Esophagus muscularis mucosa (tissue), 4 donors: Measurements from ENCODE around the gene UBE2J2. TPM values are rescaled to one million over a fixed set of nuclear protein-coding genes. Genes with fewer than 3 reads are reported as not detected.

Source experiments
- DNase-seq: peaks from one replicate; pipeline ENCODE4 v3.0.0-alpha.2; 2017; ENCODE audit errors: extremely low spot score
- H3K27ac ChIP-seq, 4 donors: fragments of 200-600 bp; sonication (generic); replicated peaks in 1 of 4; 1 replicate in 3 of 4; 2 replicates in 1 of 4; pipeline ENCODE4 v1.5.1; 2016 to 2019; ENCODE audit warnings: mild to moderate bottlenecking in 1 of 4
- H3K27me3 ChIP-seq, 4 donors: fragments of 200-600 bp; sonication (generic); one replicate each; pipeline versions ENCODE4 v1.5.1 to v1.6.0; 2016 to 2019
- H3K36me3 ChIP-seq, 4 donors: fragments of 200-600 bp; sonication (generic); one replicate each; pipeline ENCODE4 v1.5.1; 2016 to 2019
- H3K4me1 ChIP-seq, 4 donors: fragments of 200-600 bp; sonication (generic); one replicate each; pipeline ENCODE4 v1.5.1; 2016 to 2019
- H3K4me3 ChIP-seq, 4 donors: fragments of 200-600 bp; sonication (generic); 1 replicate in 2 of 4; 2 replicates in 2 of 4; pipeline ENCODE4 v1.5.1; 2016 to 2019; ENCODE audit warnings: mild to moderate bottlenecking in 4 of 4, moderate library complexity in 1 of 4
- H3K9me3 ChIP-seq, 4 donors: fragments of 200-600 bp; sonication (generic); 1 replicate in 3 of 4; 2 replicates in 1 of 4; pipeline ENCODE4 v1.5.1; 2016 to 2019
- CTCF ChIP-seq, 3 experiments: fragments of 200-600 bp in 2 of 3; fragments of 450-650 bp in 1 of 3; sonication (generic) in 2 of 3; IDR thresholded peaks; one replicate each; pipeline ENCODE4 v1.5.1; 2017 to 2019; ENCODE audit warnings: antibody characterized with exemption in 3 of 3, mild to moderate bottlenecking in 2 of 3, moderate library complexity in 1 of 3
- EP300 ChIP-seq: sonication (generic); formaldehyde crosslinking; IDR thresholded peaks from one replicate; pipeline ENCODE4 v1.6.1; 2017; ENCODE audit warnings: antibody characterized with exemption
- POLR2A ChIP-seq: fragments of 450-650 bp; IDR thresholded peaks from one replicate; pipeline ENCODE4 v1.6.1; 2017; ENCODE audit warnings: antibody characterized with exemption, moderate library complexity, mild to moderate bottlenecking, low read depth
- POLR2AphosphoS5 ChIP-seq, 2 donors: sonication (generic); formaldehyde crosslinking; IDR thresholded peaks; one replicate each; pipeline ENCODE4 v1.6.1; 2017; ENCODE audit warnings: antibody characterized with exemption in 2 of 2
- WGBS: methylation state at CpG from one replicate; pipeline ENCODE4 v1.1.5; 2018; 5-methylcytosine and 5-hydroxymethylcytosine counted together
- intact Hi-C: fragments of 100-400 bp; cut with DNase I; formaldehyde crosslinking; loops from one replicate; pipeline ENCODE4 v1.15.1; 2023
- total RNA-seq, 4 donors: library from RNA; depleted of rRNA; stranded (reverse); fragments of >200 nt; gene quantifications; one replicate each; pipeline versions ENCODE4 v1.1.0 to v1.2.1, GENCODE V29; 2016

Gene UBE2J2
- total RNA-seq, 4 donors from 2014 or later, result 34.9 to 61.4 (median 49.5) TPM

GRCh38 chr1:1208713-1209433 lies 64.8 kb downstream of the UBE2J2 start:
- DNase-seq, result no peak
- H3K27ac ChIP-seq, result no peak overlapping the region

GRCh38 chr1:1207571-1207892 lies 66.1 kb downstream of the UBE2J2 start:
- Histone ChIP-seq H3K27ac (no peak overlapping the region), H3K27me3 (peaks cover 0 to 68% (median 23%) of the 10 kb centered on the region in 4 donors), H3K4me1 (peaks cover 12 to 47% (median 33%) of the 10 kb centered on the region in 4 donors), H3K4me3 (no peak overlapping the region), H3K36me3 (no peaks in the 10 kb centered on the region), H3K9me3 (no peaks in the 10 kb centered on the region)
- intact Hi-C loops, result no loop called here
- WGBS, result 84% methylated on average over 6 of the region's 11 CpGs
- no peak for DNase-seq
- TF ChIP-seq POLR2A, result no peak
- no peak for TF ChIP-seq EP300
- TF ChIP-seq CTCF (IDR thresholded peaks at IDR 0.05), result no peak
- TF ChIP-seq POLR2AphosphoS5 (IDR thresholded peaks at IDR 0.05), result no peak

More at GRCh38 chr1:1208713-1209433, 64.8 kb downstream of the UBE2J2 start:
- 53% methylated on average over 34 of the region's 38 CpGs for WGBS
- Histone ChIP-seq H3K27me3 (peaks cover 0 to 54% (median 22%) of the 10 kb centered on the region in 4 donors), H3K4me1 (peaks cover 19 to 60% (median 44%) of the 10 kb centered on the region in 4 donors), H3K36me3 (no peaks in the 10 kb centered on the region), H3K9me3 (no peaks in the 10 kb centered on the region), H3K4me3 (no peak overlapping the region)
- TF ChIP-seq CTCF (IDR thresholded peaks at IDR 0.05) (no peak), POLR2AphosphoS5 (IDR thresholded peaks at IDR 0.05) (no peak), EP300 (no peak), POLR2A (no peak)
- intact Hi-C loops, result no loop called here

- DNase-seq, result no peak
- 68% methylated on average over 5 of the region's 19 CpGs for WGBS
- intact Hi-C loops, result no loop called here
- peaks cover 12 to 42% (median 31%) of the 10 kb centered on the region in 4 donors for H3K4me1 ChIP-seq
- H3K9me3 ChIP-seq, result no peaks in the 10 kb centered on the region
- no peak for TF ChIP-seq CTCF (IDR thresholded peaks at IDR 0.05)
- no peak for TF ChIP-seq POLR2AphosphoS5 (IDR thresholded peaks at IDR 0.05)
- no peak for TF ChIP-seq EP300
- no peak for TF ChIP-seq POLR2A
- no peak overlapping the region for H3K27ac ChIP-seq
- H3K36me3 ChIP-seq, result no peaks in the 10 kb centered on the region
- H3K4me3 ChIP-seq, result no peak overlapping the region
- peaks cover 0 to 71% (median 23%) of the 10 kb centered on the region in 4 donors for H3K27me3 ChIP-seq
Observed at GRCh38 chr1:1206966-1207531, 66.6 kb downstream of the UBE2J2 start.

- DNase-seq, result no peak
- peaks cover 0 to 74% (median 23%) of the 10 kb centered on the region in 4 donors for H3K27me3 ChIP-seq
Observed at GRCh38 chr1:1206376-1206965, 67.2 kb downstream of the UBE2J2 start, which contains the start of gene TNFRSF18. TNFRSF18 (minus strand) TSS chr1:1206592; CDS start chr1:1206571, 21 bp downstream.

More at GRCh38 chr1:1206376-1206965, 67.2 kb downstream of the UBE2J2 start, which contains the start of gene TNFRSF18:
- Histone ChIP-seq H3K36me3 (no peaks in the 10 kb centered on the region), H3K4me3 (peak within 1 kb of the TSS; percentile 23 to 46 (median 32)), H3K9me3 (no peaks in the 10 kb centered on the region), H3K27ac (no peak within 1 kb of the TSS), H3K4me1 (peaks cover 10 to 39% (median 33%) of the 10 kb centered on the region in 4 donors)
- WGBS, result 6% methylated on average over 31 of the region's 49 CpGs
- TF ChIP-seq EP300 (no peak), POLR2AphosphoS5 (IDR thresholded peaks at IDR 0.05) (no peak), CTCF (IDR thresholded peaks at IDR 0.05) (no peak), POLR2A (no peak)
- intact Hi-C loops, result no loop called here
